PC-3 (cell line): ENCODE results near the gene TRIM47. TPM values are rescaled to one million over a fixed set of nuclear protein-coding genes. Genes with fewer than 3 reads are reported as not detected.

Experiments used
- ATAC-seq: fragments of 200-7000 bp; cut with Tn5 transposase; 2 replicates; pipeline ENCODE4 v1.9.1; 2020; ENCODE audit warnings: mild to moderate bottlenecking, moderate library complexity
- BruUV-seq: library from RNA; stranded (reverse); fragments of 400-500 nt; replicated peaks from 2 replicates; lab custom pipeline; 2021; lab: Mats Ljungman, UMichigan
- CTCF ChIA-PET: fragments of 300-600 bp; sonication (Branson Sonifier 250); formaldehyde crosslinking; loops from one replicate; lab custom pipeline; 2022; ENCODE audit warnings: antibody characterized with exemption; lab: Charles Lee
- POLR2A ChIA-PET: fragments of 300-600 bp; sonication (Branson Sonifier 250); formaldehyde crosslinking; loops from one replicate; lab custom pipeline; 2022; ENCODE audit warnings: antibody characterized with exemption; ENCODE audit not compliant: unreplicated experiment; lab: Charles Lee
- DNase-seq: peaks from one replicate; pipeline ENCODE4 v3.0.0-alpha.2; 2015
- H2AFZ ChIP-seq: fragments of 300-600 bp; sonication (generic); 2 replicates; pipeline ENCODE4 v1.6.0; 2016; ENCODE audit warnings: antibody characterized with exemption, low read length
- H3F3A ChIP-seq: fragments of 300-600 bp; sonication (generic); one replicate; pipeline ENCODE4 v1.6.0; 2017; ENCODE audit warnings: antibody characterized with exemption, low read length, control low read depth, mild to moderate bottlenecking; ENCODE audit not compliant: unreplicated experiment
- H3K27ac ChIP-seq: fragments of 300-600 bp; sonication (generic); 2 replicates; pipeline ENCODE4 v1.5.1; 2016; ENCODE audit warnings: mild to moderate bottlenecking, low read length
- H3K27me3 ChIP-seq: fragments of 300-600 bp; sonication (generic); 2 replicates; pipeline ENCODE4 v1.6.1; 2016; ENCODE audit warnings: low read length, mixed read lengths
- H3K36me3 ChIP-seq: fragments of 300-600 bp; sonication (generic); 2 replicates; pipeline ENCODE4 v1.6.1; 2016; ENCODE audit warnings: low read depth, mixed run types, low read length, mixed read lengths
- H3K4me1 ChIP-seq: fragments of 300-600 bp; sonication (generic); 2 replicates; pipeline ENCODE4 v1.5.1; 2016; ENCODE audit warnings: low read length; ENCODE audit not compliant: insufficient read depth
- H3K4me2 ChIP-seq: fragments of 300-600 bp; sonication (generic); 2 replicates; pipeline ENCODE4 v1.6.0; 2016; ENCODE audit warnings: low read length
- H3K4me3 ChIP-seq: fragments of 300-600 bp; sonication (generic); 2 replicates; pipeline ENCODE4 v1.5.1; 2016; ENCODE audit warnings: mild to moderate bottlenecking, low read length, mixed read lengths
- H3K79me2 ChIP-seq: fragments of 300-600 bp; sonication (generic); 2 replicates; pipeline ENCODE4 v1.6.1; 2017; ENCODE audit warnings: low read length, mixed read lengths
- H3K9ac ChIP-seq: fragments of 300-600 bp; sonication (generic); 2 replicates; pipeline ENCODE4 v1.6.0; 2016; ENCODE audit warnings: mild to moderate bottlenecking, low read length
- H3K9me2 ChIP-seq: fragments of 300-600 bp; sonication (generic); replicated peaks from 2 replicates; pipeline ENCODE4 v1.6.1; 2016; ENCODE audit warnings: mixed run types, low read length, mixed read lengths
- H3K9me3 ChIP-seq: fragments of 300-600 bp; sonication (generic); 2 replicates; pipeline ENCODE4 v1.6.1; 2016; ENCODE audit warnings: low read length, mixed read lengths
- H4K20me1 ChIP-seq: fragments of 300-600 bp; sonication (generic); 2 replicates; pipeline ENCODE4 v1.6.1; 2016; ENCODE audit warnings: low read length, mixed read lengths
- EZH2 ChIP-seq: fragments of 300-600 bp; sonication (generic); IDR thresholded peaks from one replicate; pipeline ENCODE4 v1.6.1; 2017; ENCODE audit warnings: antibody characterized with exemption, mild to moderate bottlenecking, low read length; ENCODE audit not compliant: unreplicated experiment
- EZH2phosphoT487 ChIP-seq: fragments of 300-600 bp; sonication (generic); IDR thresholded peaks from 2 replicates; pipeline ENCODE4 v1.6.1; 2018; ENCODE audit warnings: mild to moderate bottlenecking, antibody characterized with exemption, low read length, borderline replicate concordance
- intact Hi-C: fragments of 100-400 bp; cut with micrococcal nuclease; formaldehyde crosslinking; loops from 2 replicates; pipeline ENCODE4 v1.9.0; 2023
- total RNA-seq: library from RNA; depleted of rRNA; stranded (reverse); fragments of >200 nt; gene quantifications from 2 replicates; pipeline ENCODE4 v1.2.3, GENCODE V29; 2014
- TF ChIP-seq, protein P1 (sequence below): fragments of 300-600 bp; sonication (generic); conservative IDR thresholded peaks from 2 replicates; pipeline ENCODE4 v1.5.1; 2017; ENCODE audit warnings: antibody characterized with exemption, low read depth, mild to moderate bottlenecking, low read length

Gene TRIM47
- total RNA-seq, 1 experiment from 2014 or later, result 73.7 TPM

DNA sequence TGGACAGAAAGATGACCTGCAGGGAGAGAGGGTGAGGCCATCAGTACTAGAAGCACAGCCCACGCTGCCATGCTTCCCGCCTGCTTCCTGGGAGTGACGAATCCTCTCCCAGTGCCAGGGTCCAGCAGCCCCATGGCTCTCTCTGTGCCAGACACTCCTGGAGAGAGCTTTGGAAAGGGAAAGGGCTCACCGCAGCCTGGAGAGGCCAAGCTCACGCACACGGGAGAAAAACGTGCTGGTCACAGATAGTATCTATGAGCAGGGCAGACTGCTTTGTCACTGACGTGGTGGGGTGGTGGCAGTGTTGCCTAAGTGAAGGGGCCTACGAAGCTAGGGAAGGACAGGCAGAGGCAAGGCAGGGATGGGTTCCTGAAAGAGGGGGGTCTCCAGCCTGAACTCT, 28.7 kb downstream of the TRIM47 start:
- intact Hi-C loops, result loop anchor here (5.0 kb wide), 1 partner anchor 77 kb away; no protein-coding TSS in a partner anchor

DNA sequence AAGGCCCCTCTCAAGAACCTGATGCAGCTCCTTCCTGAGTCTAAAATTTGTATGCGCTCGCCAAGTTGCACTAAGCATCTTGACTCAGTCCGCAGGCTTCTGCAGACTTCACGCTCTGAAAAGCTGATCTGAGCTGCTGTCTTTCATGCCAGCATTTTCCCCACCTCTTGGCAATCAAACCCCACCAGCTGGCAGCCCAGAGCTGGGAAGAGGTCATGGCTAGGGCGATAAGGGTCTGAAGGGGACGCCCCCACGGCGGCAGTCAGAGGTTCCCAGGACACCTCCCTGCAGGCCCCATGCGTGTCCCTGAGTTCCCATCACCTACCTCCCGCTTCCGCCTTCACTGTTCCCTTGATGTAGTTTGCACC, 29.1 kb downstream of the TRIM47 start:
- TF ChIP-seq EZH2phosphoT487 (no peak), EZH2 (no peak)
- TF ChIP-seq, protein P1, sequence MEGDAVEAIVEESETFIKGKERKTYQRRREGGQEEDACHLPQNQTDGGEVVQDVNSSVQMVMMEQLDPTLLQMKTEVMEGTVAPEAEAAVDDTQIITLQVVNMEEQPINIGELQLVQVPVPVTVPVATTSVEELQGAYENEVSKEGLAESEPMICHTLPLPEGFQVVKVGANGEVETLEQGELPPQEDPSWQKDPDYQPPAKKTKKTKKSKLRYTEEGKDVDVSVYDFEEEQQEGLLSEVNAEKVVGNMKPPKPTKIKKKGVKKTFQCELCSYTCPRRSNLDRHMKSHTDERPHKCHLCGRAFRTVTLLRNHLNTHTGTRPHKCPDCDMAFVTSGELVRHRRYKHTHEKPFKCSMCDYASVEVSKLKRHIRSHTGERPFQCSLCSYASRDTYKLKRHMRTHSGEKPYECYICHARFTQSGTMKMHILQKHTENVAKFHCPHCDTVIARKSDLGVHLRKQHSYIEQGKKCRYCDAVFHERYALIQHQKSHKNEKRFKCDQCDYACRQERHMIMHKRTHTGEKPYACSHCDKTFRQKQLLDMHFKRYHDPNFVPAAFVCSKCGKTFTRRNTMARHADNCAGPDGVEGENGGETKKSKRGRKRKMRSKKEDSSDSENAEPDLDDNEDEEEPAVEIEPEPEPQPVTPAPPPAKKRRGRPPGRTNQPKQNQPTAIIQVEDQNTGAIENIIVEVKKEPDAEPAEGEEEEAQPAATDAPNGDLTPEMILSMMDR, result no peak
- Histone ChIP-seq H3K9ac (no peak overlapping the region), H3K79me2 (peaks cover 18% of the 10 kb centered on the region), H3K27ac (no peak overlapping the region), H3K9me3 (no peaks in the 10 kb centered on the region), H3K9me2 (no peaks in the 10 kb centered on the region), H3K4me2 (no peak overlapping the region), H3K27me3 (no peaks in the 10 kb centered on the region), H4K20me1 (no peaks in the 10 kb centered on the region), H2AFZ (no peak overlapping the region), H3K4me1 (peaks cover 45% of the 10 kb centered on the region), H3F3A (peaks cover 5% of the 10 kb centered on the region), H3K36me3 (peaks cover 31% of the 10 kb centered on the region; the same call in 1 of the 2 replicates), H3K4me3 (no peak overlapping the region)
- DNase-seq, result no peak
- no TSS peak for BruUV-seq
- ATAC-seq, result no peak
- POLR2A ChIA-PET, result no interaction called here
- CTCF ChIA-PET, result interaction anchor here (1.0 kb wide), 1 partner anchor 21 kb away, joined by 3 read pairs; no protein-coding TSS in a partner anchor
- intact Hi-C loops, result loop anchor here (5.0 kb wide), 1 partner anchor 77 kb away; no protein-coding TSS in a partner anchor

More for the DNA sequence above, 28.7 kb downstream of the TRIM47 start:
- Histone ChIP-seq H3K79me2 (peaks cover 22% of the 10 kb centered on the region), H3K4me1 (peaks cover 45% of the 10 kb centered on the region), H3K9me2 (no peaks in the 10 kb centered on the region), H3K4me3 (no peak overlapping the region), H3K4me2 (no peak overlapping the region), H4K20me1 (no peaks in the 10 kb centered on the region), H3K27me3 (no peaks in the 10 kb centered on the region), H3K36me3 (peaks cover 31% of the 10 kb centered on the region; the same call in 1 of the 2 replicates), H3F3A (peaks cover 5% of the 10 kb centered on the region), H2AFZ (no peak overlapping the region), H3K9me3 (no peaks in the 10 kb centered on the region), H3K9ac (no peak overlapping the region), H3K27ac (no peak overlapping the region)
- POLR2A ChIA-PET, result no interaction called here
- BruUV-seq, result no TSS peak
- CTCF ChIA-PET, result interaction anchor here (1.0 kb wide), 1 partner anchor 21 kb away, joined by 3 read pairs; no protein-coding TSS in a partner anchor
- no peak for TF ChIP-seq EZH2
- DNase-seq, result no peak
- no peak for ATAC-seq

DNA sequence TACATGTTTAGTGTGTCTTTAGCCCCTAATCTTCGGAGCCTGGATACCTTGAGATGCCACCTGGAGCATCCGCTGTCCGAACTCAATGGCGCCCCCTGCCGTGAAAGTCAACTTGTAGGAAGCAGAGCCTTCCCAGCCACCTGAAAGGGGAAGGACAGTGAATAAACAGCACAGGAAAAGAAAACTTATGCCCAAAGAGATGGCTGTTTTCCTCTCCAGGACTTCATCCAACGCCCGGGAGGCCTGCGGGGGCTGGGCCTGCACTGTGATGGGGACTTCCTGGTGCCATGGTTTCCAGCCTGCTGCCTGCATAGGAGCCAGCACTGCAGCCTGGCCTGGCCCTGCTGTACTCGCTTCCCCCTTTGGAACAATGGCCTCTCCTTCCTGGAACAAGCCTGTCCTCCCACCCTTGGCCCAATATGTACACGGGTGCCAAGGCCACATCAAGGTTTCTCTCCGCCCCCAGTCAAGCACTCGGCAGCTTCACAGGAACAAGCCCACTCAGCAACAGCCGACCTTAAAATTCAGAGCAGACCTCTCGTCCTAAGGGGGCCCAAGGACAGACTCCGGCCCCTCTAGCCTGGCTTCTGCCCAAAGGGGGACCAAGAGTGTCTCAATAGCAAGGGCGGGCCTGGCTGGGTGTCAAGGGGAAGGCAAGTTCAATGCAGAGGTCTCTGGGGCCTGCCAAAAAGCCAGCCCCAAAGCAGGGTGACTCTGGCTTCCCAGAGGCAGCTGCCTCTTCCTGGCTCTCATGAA, 29.7 kb downstream of the TRIM47 start:
- TF ChIP-seq, protein P1, result peak; percentile 96
- TF ChIP-seq EZH2phosphoT487, result no peak
- Histone ChIP-seq H3K27ac (no peak overlapping the region), H3K4me1 (peaks cover 45% of the 10 kb centered on the region), H3K9me3 (no peaks in the 10 kb centered on the region), H4K20me1 (no peaks in the 10 kb centered on the region), H3K4me3 (no peak overlapping the region), H3F3A (peaks cover 5% of the 10 kb centered on the region), H3K9ac (no peak overlapping the region), H3K79me2 (peaks cover 18% of the 10 kb centered on the region), H3K27me3 (no peaks in the 10 kb centered on the region), H3K36me3 (peaks cover 31% of the 10 kb centered on the region; the same call in 1 of the 2 replicates), H3K9me2 (no peaks in the 10 kb centered on the region), H3K4me2 (no peak overlapping the region), H2AFZ (no peak overlapping the region)
- POLR2A ChIA-PET, result interaction anchor here (0.6 kb wide), 1 partner anchor 69 kb away, joined by 5 read pairs; no protein-coding TSS in a partner anchor
- ATAC-seq, result no peak
- CTCF ChIA-PET, result interaction anchor here (1.0 kb wide), 2 partner anchors 19 to 20 kb away, joined by 3 to 4 read pairs; no protein-coding TSS in a partner anchor
- BruUV-seq, result no TSS peak
- DNase-seq, result peak; percentile 85
- intact Hi-C loops, result loop anchor here (5.0 kb wide), 1 partner anchor 76 kb away; no protein-coding TSS in a partner anchor
